GM23338 (cell line): ENCODE measurements around the gene CPA3. TPM values are rescaled to one million over a fixed set of nuclear protein-coding genes. Genes with fewer than 3 reads are reported as not detected.

Experiments
- ATAC-seq: fragments of 200-7000 bp; cut with Tn5 transposase; 3 replicates; pipeline ENCODE4 v1.9.1; 2020
- DNase-seq: peaks from one replicate; pipeline ENCODE4 v3.0.0-alpha.2; 2015; ENCODE audit warnings: low spot score
- H2AFZ ChIP-seq: fragments of 200-600 bp; sonication (generic); 2 replicates; pipeline ENCODE4 v1.8.0; 2016; ENCODE audit warnings: antibody characterized with exemption, mild to moderate bottlenecking, moderate library complexity
- H3F3A ChIP-seq: fragments of 200-600 bp; sonication (generic); replicated peaks from 2 replicates; pipeline ENCODE4 v1.8.0; 2017; ENCODE audit warnings: antibody characterized with exemption, mixed run types, low read depth
- H3K27ac ChIP-seq: fragments of 200-600 bp; sonication (generic); 2 replicates; pipeline ENCODE4 v1.6.1; 2016; ENCODE audit warnings: low read depth
- H3K27me3 ChIP-seq: fragments of 200-600 bp; sonication (generic); 2 replicates; pipeline ENCODE4 v1.8.0; 2016; ENCODE audit warnings: mild to moderate bottlenecking, mixed run types, moderate library complexity; ENCODE audit not compliant: insufficient read depth
- H3K36me3 ChIP-seq: fragments of 200-600 bp; sonication (generic); 2 replicates; pipeline ENCODE4 v1.8.0; 2016; ENCODE audit warnings: mild to moderate bottlenecking; ENCODE audit not compliant: insufficient read depth
- H3K4me1 ChIP-seq: fragments of 200-600 bp; sonication (generic); 2 replicates; pipeline ENCODE4 v1.8.0; 2016; ENCODE audit warnings: mild to moderate bottlenecking, moderate library complexity; ENCODE audit not compliant: insufficient read depth
- H3K4me2 ChIP-seq: fragments of 200-600 bp; sonication (generic); 2 replicates; pipeline ENCODE4 v1.7.1; 2017; ENCODE audit warnings: mixed run types
- H3K4me3 ChIP-seq: fragments of 200-600 bp; sonication (generic); 2 replicates; pipeline ENCODE4 v1.6.1; 2016; ENCODE audit warnings: mixed run types
- H3K79me2 ChIP-seq: fragments of 200-600 bp; sonication (generic); replicated peaks from 2 replicates; pipeline ENCODE4 v1.8.0; 2017; ENCODE audit warnings: mild to moderate bottlenecking; ENCODE audit not compliant: insufficient read depth
- H3K9me2 ChIP-seq: fragments of 200-600 bp; sonication (generic); 2 replicates; pipeline ENCODE4 v1.8.0; 2017; ENCODE audit not compliant: insufficient read depth
- H4K20me1 ChIP-seq: fragments of 200-600 bp; sonication (generic); replicated peaks from 2 replicates; pipeline ENCODE4 v1.8.0; 2017; ENCODE audit warnings: mild to moderate bottlenecking; ENCODE audit not compliant: insufficient read depth
- H3K27ac Mint-ChIP-seq: 2 replicates; pipeline ENCODE4 v1.8.0; 2020; ENCODE audit warnings: inconsistent platforms, mild to moderate bottlenecking, moderate library complexity, mixed read lengths
- H3K27me3 Mint-ChIP-seq: 3 replicates; pipeline ENCODE4 v1.8.0; 2022; ENCODE audit warnings: low read depth, mild to moderate bottlenecking, moderate library complexity, mixed read lengths, inconsistent platforms; ENCODE audit not compliant: insufficient read depth, poor library complexity
- H3K36me3 Mint-ChIP-seq: 3 replicates; pipeline ENCODE4 v1.8.0; 2021; ENCODE audit warnings: low read depth, mild to moderate bottlenecking, inconsistent platforms, moderate library complexity, mixed read lengths
- H3K4me1 Mint-ChIP-seq: 3 replicates; pipeline ENCODE4 v1.8.0; 2020; ENCODE audit warnings: mild to moderate bottlenecking, inconsistent platforms, mixed read lengths
- H3K4me3 Mint-ChIP-seq: 3 replicates; pipeline ENCODE4 v1.8.0; 2021; ENCODE audit warnings: moderate library complexity, mild to moderate bottlenecking, inconsistent platforms, mixed read lengths
- H3K9me3 Mint-ChIP-seq: 3 replicates; pipeline ENCODE4 v1.8.0; 2020; ENCODE audit warnings: moderate library complexity, mild to moderate bottlenecking, inconsistent platforms, mixed read lengths
- CREB1 ChIP-seq: fragments of 250-450 bp; sonication (Bioruptor Pico); IDR thresholded peaks from 2 replicates; pipeline ENCODE4 v1.5.0; 2020; ENCODE audit warnings: low read depth, mild to moderate bottlenecking, moderate library complexity
- CTCF ChIP-seq, 2 experiments: fragments of 200-600 bp in 1 of 2; sonication (generic) in 1 of 2; conservative IDR thresholded peaks; 2 replicates each; pipeline versions ENCODE4 v1.5.1 to v1.6.1; 2016 to 2017; ENCODE audit warnings: antibody characterized with exemption in 2 of 2, low read depth in 2 of 2, mild to moderate bottlenecking in 2 of 2, moderate library complexity in 1 of 2
- ETS1 ChIP-seq: IDR thresholded peaks from 2 replicates; pipeline ENCODE4 v1.6.1; 2016; ENCODE audit warnings: antibody characterized with exemption
- EZH2 ChIP-seq: fragments of 200-600 bp; sonication (generic); IDR thresholded peaks from one replicate; pipeline ENCODE4 v1.8.0; 2017; ENCODE audit warnings: antibody characterized with exemption, mild to moderate bottlenecking, low read depth; ENCODE audit not compliant: unreplicated experiment
- EZH2phosphoT487 ChIP-seq: fragments of 200-600 bp; sonication (generic); IDR thresholded peaks from one replicate; pipeline ENCODE4 v1.8.1; 2018; ENCODE audit warnings: antibody characterized with exemption; ENCODE audit not compliant: unreplicated experiment
- JUNB ChIP-seq: IDR thresholded peaks from one replicate; pipeline ENCODE4 v1.6.1; 2016; ENCODE audit warnings: antibody characterized with exemption; ENCODE audit not compliant: unreplicated experiment
- NANOG ChIP-seq: IDR thresholded peaks from 2 replicates; pipeline ENCODE4 v1.6.1; 2016; ENCODE audit warnings: antibody characterized with exemption, borderline replicate concordance
- POLR2AphosphoS5 ChIP-seq: IDR thresholded peaks from 2 replicates; pipeline ENCODE4 v1.6.1; 2016; ENCODE audit warnings: antibody characterized with exemption, low read depth
- REST ChIP-seq: IDR thresholded peaks from one replicate; pipeline ENCODE4 v1.6.1; 2018; ENCODE audit warnings: antibody characterized with exemption; ENCODE audit not compliant: unreplicated experiment
- STAT1 ChIP-seq: IDR thresholded peaks from one replicate; pipeline ENCODE4 v1.6.1; 2016; ENCODE audit warnings: antibody characterized with exemption; ENCODE audit not compliant: unreplicated experiment
- ZNF114 ChIP-seq: fragments of 250-450 bp; sonication (Bioruptor Pico); IDR thresholded peaks from 2 replicates; pipeline ENCODE4 v1.5.0; 2020; ENCODE audit warnings: mild to moderate bottlenecking, moderate library complexity
- ZNF331 ChIP-seq: fragments of 250-450 bp; sonication (Bioruptor Pico); IDR thresholded peaks from 2 replicates; pipeline ENCODE4 v1.5.0; 2020; ENCODE audit warnings: low read depth, mild to moderate bottlenecking, moderate library complexity
- polyA plus RNA-seq: library from polyadenylated mRNA; unstranded; fragments of >200 nt; fragmentation: Nextera tagmentation; extraction: Ambion mirVana; gene quantifications from 2 replicates; pipeline ENCODE4 v1.2.1, GENCODE V29; 2016
- total RNA-seq: library from RNA; depleted of rRNA; stranded (reverse); fragments of >200 nt; shearing (Covaris generic); gene quantifications from 2 replicates; pipeline ENCODE4 v1.2.3, GENCODE V29; 2014
- TF ChIP-seq, protein P1 (sequence below): fragments of 250-450 bp; sonication (Bioruptor Pico); IDR thresholded peaks from 2 replicates; pipeline ENCODE4 v1.5.0; 2020; ENCODE audit warnings: mild to moderate bottlenecking, moderate library complexity

Gene CPA3
- total and polyA plus RNA-seq, 2 experiments from 2014 or later: not detected

GRCh38 chr3:148882288-148882687 is 17.2 kb downstream of the CPA3 start:
- TF ChIP-seq EZH2: no peak
- TF ChIP-seq ETS1: no peak
- no peak for TF ChIP-seq STAT1
- no peak for TF ChIP-seq ZNF331 (CRISPR knock-in tag)
- no peak for TF ChIP-seq ZNF114 (CRISPR knock-in tag)
- TF ChIP-seq EZH2phosphoT487: no peak
- TF ChIP-seq, protein P1, sequence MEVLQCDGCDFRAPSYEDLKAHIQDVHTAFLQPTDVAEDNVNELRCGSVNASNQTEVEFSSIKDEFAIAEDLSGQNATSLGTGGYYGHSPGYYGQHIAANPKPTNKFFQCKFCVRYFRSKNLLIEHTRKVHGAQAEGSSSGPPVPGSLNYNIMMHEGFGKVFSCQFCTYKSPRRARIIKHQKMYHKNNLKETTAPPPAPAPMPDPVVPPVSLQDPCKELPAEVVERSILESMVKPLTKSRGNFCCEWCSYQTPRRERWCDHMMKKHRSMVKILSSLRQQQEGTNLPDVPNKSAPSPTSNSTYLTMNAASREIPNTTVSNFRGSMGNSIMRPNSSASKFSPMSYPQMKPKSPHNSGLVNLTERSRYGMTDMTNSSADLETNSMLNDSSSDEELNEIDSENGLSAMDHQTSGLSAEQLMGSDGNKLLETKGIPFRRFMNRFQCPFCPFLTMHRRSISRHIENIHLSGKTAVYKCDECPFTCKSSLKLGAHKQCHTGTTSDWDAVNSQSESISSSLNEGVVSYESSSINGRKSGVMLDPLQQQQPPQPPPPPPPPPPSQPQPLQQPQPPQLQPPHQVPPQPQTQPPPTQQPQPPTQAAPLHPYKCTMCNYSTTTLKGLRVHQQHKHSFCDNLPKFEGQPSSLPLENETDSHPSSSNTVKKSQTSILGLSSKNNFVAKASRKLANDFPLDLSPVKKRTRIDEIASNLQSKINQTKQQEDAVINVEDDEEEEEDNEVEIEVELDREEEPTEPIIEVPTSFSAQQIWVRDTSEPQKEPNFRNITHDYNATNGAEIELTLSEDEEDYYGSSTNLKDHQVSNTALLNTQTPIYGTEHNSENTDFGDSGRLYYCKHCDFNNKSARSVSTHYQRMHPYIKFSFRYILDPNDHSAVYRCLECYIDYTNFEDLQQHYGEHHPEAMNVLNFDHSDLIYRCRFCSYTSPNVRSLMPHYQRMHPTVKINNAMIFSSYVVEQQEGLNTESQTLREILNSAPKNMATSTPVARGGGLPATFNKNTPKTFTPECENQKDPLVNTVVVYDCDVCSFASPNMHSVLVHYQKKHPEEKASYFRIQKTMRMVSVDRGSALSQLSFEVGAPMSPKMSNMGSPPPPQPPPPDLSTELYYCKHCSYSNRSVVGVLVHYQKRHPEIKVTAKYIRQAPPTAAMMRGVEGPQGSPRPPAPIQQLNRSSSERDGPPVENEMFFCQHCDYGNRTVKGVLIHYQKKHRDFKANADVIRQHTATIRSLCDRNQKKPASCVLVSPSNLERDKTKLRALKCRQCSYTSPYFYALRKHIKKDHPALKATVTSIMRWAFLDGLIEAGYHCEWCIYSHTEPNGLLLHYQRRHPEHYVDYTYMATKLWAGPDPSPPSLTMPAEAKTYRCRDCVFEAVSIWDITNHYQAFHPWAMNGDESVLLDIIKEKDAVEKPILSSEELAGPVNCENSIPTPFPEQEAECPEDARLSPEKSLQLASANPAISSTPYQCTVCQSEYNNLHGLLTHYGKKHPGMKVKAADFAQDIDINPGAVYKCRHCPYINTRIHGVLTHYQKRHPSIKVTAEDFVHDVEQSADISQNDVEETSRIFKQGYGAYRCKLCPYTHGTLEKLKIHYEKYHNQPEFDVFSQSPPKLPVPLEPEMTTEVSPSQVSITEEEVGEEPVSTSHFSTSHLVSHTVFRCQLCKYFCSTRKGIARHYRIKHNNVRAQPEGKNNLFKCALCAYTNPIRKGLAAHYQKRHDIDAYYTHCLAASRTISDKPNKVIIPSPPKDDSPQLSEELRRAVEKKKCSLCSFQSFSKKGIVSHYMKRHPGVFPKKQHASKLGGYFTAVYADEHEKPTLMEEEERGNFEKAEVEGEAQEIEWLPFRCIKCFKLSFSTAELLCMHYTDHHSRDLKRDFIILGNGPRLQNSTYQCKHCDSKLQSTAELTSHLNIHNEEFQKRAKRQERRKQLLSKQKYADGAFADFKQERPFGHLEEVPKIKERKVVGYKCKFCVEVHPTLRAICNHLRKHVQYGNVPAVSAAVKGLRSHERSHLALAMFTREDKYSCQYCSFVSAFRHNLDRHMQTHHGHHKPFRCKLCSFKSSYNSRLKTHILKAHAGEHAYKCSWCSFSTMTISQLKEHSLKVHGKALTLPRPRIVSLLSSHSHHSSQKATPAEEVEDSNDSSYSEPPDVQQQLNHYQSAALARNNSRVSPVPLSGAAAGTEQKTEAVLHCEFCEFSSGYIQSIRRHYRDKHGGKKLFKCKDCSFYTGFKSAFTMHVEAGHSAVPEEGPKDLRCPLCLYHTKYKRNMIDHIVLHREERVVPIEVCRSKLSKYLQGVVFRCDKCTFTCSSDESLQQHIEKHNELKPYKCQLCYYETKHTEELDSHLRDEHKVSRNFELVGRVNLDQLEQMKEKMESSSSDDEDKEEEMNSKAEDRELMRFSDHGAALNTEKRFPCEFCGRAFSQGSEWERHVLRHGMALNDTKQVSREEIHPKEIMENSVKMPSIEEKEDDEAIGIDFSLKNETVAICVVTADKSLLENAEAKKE (CRISPR knock-in tag): no peak
- no peak for TF ChIP-seq CTCF (conservative IDR thresholded peaks at IDR 0.05; ENCODE audit: low read depth in 2 of 2)
- TF ChIP-seq NANOG: no peak
- no peak for TF ChIP-seq CREB1 (CRISPR knock-in tag)
- no peak for TF ChIP-seq REST
- no peak for TF ChIP-seq JUNB
- no peak for TF ChIP-seq POLR2AphosphoS5
- H3K4me2 ChIP-seq: no peak overlapping the region
- DNase-seq: peak; percentile 12
- Mint-ChIP-seq H3K27me3 (peaks cover 2% of the 10 kb centered on the region), H3K36me3 (no peaks in the 10 kb centered on the region), H3K27ac (no peak overlapping the region), H3K4me3 (no peak overlapping the region), H3K4me1 (no peaks in the 10 kb centered on the region), H3K9me3 (no peaks in the 10 kb centered on the region)
- no peak overlapping the region for H3K4me3 ChIP-seq
- H3F3A ChIP-seq: no peaks in the 10 kb centered on the region
- H3K36me3 ChIP-seq: no peaks in the 10 kb centered on the region
- no peaks in the 10 kb centered on the region for H4K20me1 ChIP-seq
- no peak for ATAC-seq
- no peak overlapping the region for H3K27ac ChIP-seq
- H3K79me2 ChIP-seq: no peaks in the 10 kb centered on the region
- H3K9me2 ChIP-seq: no peaks in the 10 kb centered on the region
- H3K4me1 ChIP-seq: no peaks in the 10 kb centered on the region
- no peaks in the 10 kb centered on the region for H3K27me3 ChIP-seq
- peak overlapping the region; percentile 20; the same call in 1 of the 2 replicates for H2AFZ ChIP-seq
